NB4 (cell line): ENCODE data around the gene KAZN.

Experiments
- DNase-seq: peaks from one replicate; pipeline ENCODE4 v3.0.0; 2010; ENCODE audit warnings: low read depth
- H3K4me3 ChIP-seq: one replicate; pipeline ENCODE4 v1.5.1; 2011; ENCODE audit warnings: mild to moderate bottlenecking, low read depth, low read length, moderate library complexity
- MYC ChIP-seq: IDR thresholded peaks from 2 replicates; pipeline ENCODE4 v1.6.1; 2011; ENCODE audit warnings: low read depth, low read length
- POLR2A ChIP-seq: IDR thresholded peaks from 2 replicates; pipeline ENCODE4 v1.6.1; 2011; ENCODE audit warnings: mild to moderate bottlenecking; ENCODE audit not compliant: insufficient read length; ENCODE audit errors: extremely low read depth
- TF ChIP-seq, protein P1 (sequence below): IDR thresholded peaks from one replicate; pipeline ENCODE4 v1.5.1; 2012; ENCODE audit warnings: low read depth, low read length
- TF ChIP-seq, protein P2 (sequence below): IDR thresholded peaks from 2 replicates; pipeline ENCODE4 v1.6.1; 2011; ENCODE audit warnings: low read depth, low read length

The KAZN gene

DNA sequence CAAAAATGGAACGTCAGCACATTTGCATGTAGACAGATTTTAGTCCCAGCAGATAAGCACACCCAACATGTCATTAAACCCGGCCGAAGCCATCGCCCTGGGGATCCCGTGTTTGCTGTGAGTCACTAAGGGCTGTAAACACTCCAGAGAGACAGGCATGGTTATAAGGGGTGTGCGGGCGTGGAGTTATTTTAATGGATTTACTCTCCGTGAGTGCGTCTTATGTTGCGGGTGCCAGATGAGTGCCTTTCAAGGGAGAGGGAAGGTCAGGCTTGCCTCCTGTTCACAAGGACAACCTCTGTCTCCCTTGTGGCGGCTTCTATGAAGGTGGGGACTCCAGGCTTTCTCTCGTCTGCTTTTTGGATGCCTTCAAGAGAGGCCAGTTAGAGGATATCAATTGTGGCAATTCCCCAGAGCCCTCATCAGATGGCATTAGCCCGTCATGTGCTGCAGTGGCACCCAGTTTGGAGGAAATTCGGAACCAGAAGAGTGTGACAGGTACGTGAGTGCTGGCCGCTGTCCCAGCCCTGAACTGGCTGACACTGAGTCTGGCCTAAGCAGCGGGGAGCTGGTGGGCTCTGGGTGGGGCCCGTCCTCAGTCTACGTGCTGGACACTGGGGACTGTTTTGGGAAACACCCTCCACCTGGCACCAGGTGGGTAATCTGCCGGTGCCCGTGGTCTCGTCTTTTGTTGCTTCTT is 331.2 kb downstream of the KAZN start:
- no peak overlapping the region for H3K4me3 ChIP-seq
- no peak for DNase-seq
- TF ChIP-seq MYC (no peak), POLR2A (no peak)
- TF ChIP-seq, protein P1, sequence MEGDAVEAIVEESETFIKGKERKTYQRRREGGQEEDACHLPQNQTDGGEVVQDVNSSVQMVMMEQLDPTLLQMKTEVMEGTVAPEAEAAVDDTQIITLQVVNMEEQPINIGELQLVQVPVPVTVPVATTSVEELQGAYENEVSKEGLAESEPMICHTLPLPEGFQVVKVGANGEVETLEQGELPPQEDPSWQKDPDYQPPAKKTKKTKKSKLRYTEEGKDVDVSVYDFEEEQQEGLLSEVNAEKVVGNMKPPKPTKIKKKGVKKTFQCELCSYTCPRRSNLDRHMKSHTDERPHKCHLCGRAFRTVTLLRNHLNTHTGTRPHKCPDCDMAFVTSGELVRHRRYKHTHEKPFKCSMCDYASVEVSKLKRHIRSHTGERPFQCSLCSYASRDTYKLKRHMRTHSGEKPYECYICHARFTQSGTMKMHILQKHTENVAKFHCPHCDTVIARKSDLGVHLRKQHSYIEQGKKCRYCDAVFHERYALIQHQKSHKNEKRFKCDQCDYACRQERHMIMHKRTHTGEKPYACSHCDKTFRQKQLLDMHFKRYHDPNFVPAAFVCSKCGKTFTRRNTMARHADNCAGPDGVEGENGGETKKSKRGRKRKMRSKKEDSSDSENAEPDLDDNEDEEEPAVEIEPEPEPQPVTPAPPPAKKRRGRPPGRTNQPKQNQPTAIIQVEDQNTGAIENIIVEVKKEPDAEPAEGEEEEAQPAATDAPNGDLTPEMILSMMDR = no peak
- TF ChIP-seq, protein P2, sequence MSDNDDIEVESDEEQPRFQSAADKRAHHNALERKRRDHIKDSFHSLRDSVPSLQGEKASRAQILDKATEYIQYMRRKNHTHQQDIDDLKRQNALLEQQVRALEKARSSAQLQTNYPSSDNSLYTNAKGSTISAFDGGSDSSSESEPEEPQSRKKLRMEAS = no peak

DNA sequence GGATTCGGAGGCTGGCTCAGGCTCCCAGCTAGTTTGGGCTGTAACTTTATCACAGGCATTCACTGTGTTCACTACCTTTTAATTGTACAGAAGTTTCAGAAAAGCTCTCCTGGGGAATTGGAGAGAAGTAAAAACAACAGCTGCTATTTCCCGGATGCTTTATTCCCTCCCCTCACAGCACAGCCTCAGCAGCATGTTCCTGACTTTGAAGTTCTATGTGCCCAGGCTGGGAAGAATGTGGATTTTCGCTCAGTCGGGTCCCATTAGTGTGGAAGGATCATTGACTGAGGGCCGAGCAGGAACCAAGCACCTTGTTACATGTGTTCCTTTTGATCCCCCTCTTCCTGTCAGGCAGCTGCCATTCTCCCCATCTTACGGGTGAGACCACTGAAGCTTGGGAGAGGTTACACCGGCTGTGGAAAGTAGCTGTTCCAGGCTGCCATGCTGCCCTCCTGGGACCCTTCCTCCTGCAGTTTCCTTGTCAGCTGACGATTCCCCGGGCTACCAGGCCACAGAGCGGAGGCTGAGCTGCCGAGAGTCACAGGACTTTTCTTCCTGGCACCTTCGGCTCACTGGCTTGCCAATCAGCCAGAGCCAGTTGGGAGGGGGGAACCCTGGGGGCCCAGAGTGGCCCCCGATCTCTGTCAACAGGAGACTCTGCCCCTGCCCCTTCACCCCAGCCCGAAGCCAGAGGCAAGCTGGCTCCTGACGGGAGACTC is 331.9 kb downstream of the KAZN start:
- no peak overlapping the region for H3K4me3 ChIP-seq
- TF ChIP-seq, protein P2 = no peak
- TF ChIP-seq POLR2A = no peak
- no peak for TF ChIP-seq MYC
- TF ChIP-seq, protein P1 = no peak
- DNase-seq = no peak

DNA sequence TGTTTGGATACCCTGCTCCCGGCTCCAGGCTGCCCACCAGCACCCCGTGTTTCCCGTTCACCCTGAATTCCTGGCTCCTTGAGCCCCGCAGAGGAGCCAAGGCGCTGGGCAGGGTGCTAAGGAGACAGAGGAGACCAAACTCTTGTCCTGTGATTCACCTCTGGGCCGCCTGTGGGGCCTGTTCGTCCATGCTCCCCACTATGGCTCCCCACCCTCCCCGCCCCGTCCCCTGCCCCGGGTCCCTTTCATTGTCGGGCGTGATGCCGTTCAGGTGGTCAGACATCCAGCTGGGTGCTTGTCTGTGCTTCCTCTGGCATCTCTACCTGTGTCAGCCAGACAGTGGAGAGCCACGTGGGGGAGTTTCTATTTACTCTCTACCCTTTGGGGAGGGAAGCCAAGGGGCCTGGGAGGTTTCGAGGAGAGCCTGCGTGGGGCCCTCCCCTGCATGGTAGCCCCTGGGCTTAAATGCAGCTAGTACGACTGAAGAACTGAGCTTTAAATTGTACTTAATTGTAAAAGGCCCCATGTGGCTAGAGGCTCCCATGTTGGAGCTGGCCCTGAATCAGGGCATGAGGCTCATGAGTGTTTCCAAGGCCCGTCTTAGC is 333.7 kb downstream of the KAZN start:
- TF ChIP-seq MYC (no peak), POLR2A (no peak)
- TF ChIP-seq, protein P2 = no peak
- TF ChIP-seq, protein P1 = no peak
- H3K4me3 ChIP-seq = no peak overlapping the region
- no peak for DNase-seq

DNA sequence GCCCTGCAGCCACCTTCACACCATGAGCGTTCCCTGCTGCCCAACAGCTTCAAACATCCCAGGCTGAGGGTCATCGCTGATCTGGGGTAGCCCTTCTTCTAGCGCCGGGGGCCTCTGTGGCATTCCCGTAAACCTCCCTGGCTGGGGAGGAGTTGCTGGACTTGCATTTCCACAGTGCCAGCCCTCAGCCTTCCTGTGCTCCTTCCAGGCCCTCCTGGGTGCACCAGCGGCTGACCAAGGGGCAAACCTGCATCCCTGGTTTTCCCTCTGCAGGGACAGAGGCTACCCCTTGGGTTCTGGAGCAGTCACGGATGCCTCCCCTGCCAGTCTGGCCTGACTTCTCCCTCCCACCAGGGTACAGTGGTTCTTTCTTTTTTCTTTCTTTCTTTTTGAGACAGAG is 336.4 kb downstream of the KAZN start:
- H3K4me3 ChIP-seq = no peak overlapping the region
- TF ChIP-seq, protein P2 = no peak
- TF ChIP-seq POLR2A = no peak
- TF ChIP-seq, protein P1 = no peak
- no peak for TF ChIP-seq MYC
- DNase-seq = no peak

DNA sequence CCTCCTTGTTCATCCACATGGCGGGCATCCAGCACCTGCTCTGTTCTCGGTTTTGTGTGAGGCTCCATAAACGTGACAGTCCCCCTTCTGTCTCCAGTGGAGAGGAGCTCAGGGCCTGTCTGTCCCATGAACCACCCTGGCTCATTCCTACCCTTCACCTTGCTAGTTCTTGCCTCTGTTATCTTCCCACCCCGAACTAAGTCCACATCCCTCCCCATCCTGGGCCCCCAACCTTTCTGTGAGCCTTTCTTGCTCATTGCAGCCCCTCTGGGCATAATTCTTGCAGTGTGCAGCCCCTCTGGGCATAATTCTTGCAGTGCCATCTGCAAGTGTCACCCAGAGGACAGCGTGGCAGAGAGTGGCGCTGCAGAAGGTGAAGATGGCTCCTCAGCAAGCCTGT is 338.3 kb downstream of the KAZN start:
- no peak overlapping the region for H3K4me3 ChIP-seq
- TF ChIP-seq, protein P2 = no peak
- no peak for TF ChIP-seq MYC
- TF ChIP-seq, protein P1 = no peak
- no peak for TF ChIP-seq POLR2A
- no peak for DNase-seq
